Gastroesophageal sphincter (tissue), 4 donors: ENCODE data around the gene SH3PXD2B. TPM values are rescaled to one million over a fixed set of nuclear protein-coding genes. Genes with fewer than 3 reads are reported as not detected.

Experiments used
- ATAC-seq: fragments of 150-250 bp; one replicate; pipeline ENCODE4 v1.9.1; 2016; ENCODE audit warnings: mild to moderate bottlenecking, moderate library complexity
- H3K27ac ChIP-seq, 4 donors: fragments of 200-600 bp; sonication (generic) in 3 of 4; 1 replicate in 3 of 4; 2 replicates in 1 of 4; pipeline ENCODE4 v1.5.1; 2016 to 2019
- H3K27me3 ChIP-seq: fragments of 200-600 bp; sonication (generic); one replicate; pipeline ENCODE4 v1.5.1; 2019
- H3K36me3 ChIP-seq, 2 donors: fragments of 200-600 bp; sonication (generic); one replicate each; pipeline ENCODE4 v1.5.1; 2019; ENCODE audit warnings: control low read depth in 1 of 2
- H3K4me1 ChIP-seq, 3 donors: fragments of 200-600 bp; sonication (generic); 1 replicate in 2 of 3; 2 replicates in 1 of 3; pipeline ENCODE4 v1.5.1; 2016 to 2019; ENCODE audit warnings: control low read depth in 2 of 3
- H3K4me3 ChIP-seq, 2 donors: fragments of 200-600 bp; sonication (generic); one replicate each; pipeline ENCODE4 v1.5.1; 2019; ENCODE audit warnings: mild to moderate bottlenecking in 1 of 2, moderate library complexity in 1 of 2
- H3K9me3 ChIP-seq, 3 donors: fragments of 200-600 bp; sonication (generic); one replicate each; pipeline ENCODE4 v1.5.1; 2017 to 2019; ENCODE audit warnings: control low read depth in 2 of 3
- CTCF ChIP-seq, 4 experiments: fragments of 200-600 bp in 2 of 4; fragments of 450-650 bp in 2 of 4; sonication (generic) in 1 of 4; IDR thresholded peaks; one replicate each; pipeline ENCODE4 v1.5.1; 2017 to 2019; ENCODE audit warnings: antibody characterized with exemption in 4 of 4, mild to moderate bottlenecking in 2 of 4, moderate library complexity in 2 of 4
- EP300 ChIP-seq: sonication (generic); formaldehyde crosslinking; IDR thresholded peaks from one replicate; pipeline ENCODE4 v1.6.1; 2017; ENCODE audit warnings: antibody characterized with exemption, mild to moderate bottlenecking
- POLR2A ChIP-seq, 2 donors: fragments of 450-650 bp; IDR thresholded peaks; one replicate each; pipeline ENCODE4 v1.6.1; 2017; ENCODE audit warnings: antibody characterized with exemption in 2 of 2, mild to moderate bottlenecking in 2 of 2, moderate library complexity in 1 of 2
- POLR2AphosphoS5 ChIP-seq: sonication (generic); formaldehyde crosslinking; IDR thresholded peaks from one replicate; pipeline ENCODE4 v1.6.1; 2017; ENCODE audit warnings: antibody characterized with exemption
- WGBS, 2 donors: methylation state at CpG; one replicate each; pipeline ENCODE4 v1.1.5; 2018; ENCODE audit warnings: low coverage in 1 of 2; 5-methylcytosine and 5-hydroxymethylcytosine counted together
- total RNA-seq, 4 donors: library from RNA; depleted of rRNA; stranded (reverse); fragments of >200 nt; gene quantifications; one replicate each; pipeline ENCODE4 v1.1.0, GENCODE V29; 2016

The SH3PXD2B gene
- total RNA-seq, 4 donors from 2014 or later = 40.2 to 80.9 (median 56.0) TPM

- Histone ChIP-seq H3K4me3 (no peak overlapping the region), H3K4me1 (peaks cover 13 to 96% (median 45%) of the 10 kb centered on the region in 3 donors), H3K36me3 (peaks cover 0 to 20% of the 10 kb centered on the region in 2 donors), H3K9me3 (no peaks in the 10 kb centered on the region), H3K27me3 (no peaks in the 10 kb centered on the region), H3K27ac (peak overlapping the region; percentile 14 to 84 (median 82))
- 61 to 67% methylated on average over 1 to 7 of the region's 8 CpGs for WGBS, 2 donors
- ATAC-seq = no peak
- TF ChIP-seq EP300 = no peak
- no peak for TF ChIP-seq POLR2AphosphoS5
- TF ChIP-seq CTCF (IDR thresholded peaks at IDR 0.05) = no peak
- TF ChIP-seq POLR2A (IDR thresholded peaks at IDR 0.05) = no peak
Measured at GRCh38 chr5:172444626-172445365, 9.5 kb downstream of the SH3PXD2B start.

GRCh38 chr5:172444110-172444510 is 10.2 kb downstream of the SH3PXD2B start:
- Histone ChIP-seq H3K27ac (peak overlapping the region; percentile 60 to 84 (median 82)), H3K27me3 (no peaks in the 10 kb centered on the region), H3K36me3 (peaks cover 0 to 26% of the 10 kb centered on the region in 2 donors), H3K4me3 (no peak overlapping the region), H3K9me3 (no peaks in the 10 kb centered on the region), H3K4me1 (peaks cover 13 to 96% (median 45%) of the 10 kb centered on the region in 3 donors)
- ATAC-seq = peak; percentile 33
- TF ChIP-seq CTCF (IDR thresholded peaks at IDR 0.05) = no peak
- TF ChIP-seq POLR2AphosphoS5 = peak; percentile 85
- WGBS, 2 donors = 64% methylated on average over 4 of the region's 4 CpGs; no CpG with 5 or more reads in 1 of the 2 donors

- Histone ChIP-seq H3K27me3 (no peaks in the 10 kb centered on the region), H3K27ac (peak overlapping the region; percentile 60 to 84 (median 82))
- TF ChIP-seq POLR2A (IDR thresholded peaks at IDR 0.05) (no peak), EP300 (peak; percentile 42), POLR2AphosphoS5 (peak; percentile 99)
Measured at GRCh38 chr5:172443441-172444109, 10.8 kb downstream of the SH3PXD2B start.

GRCh38 chr5:172442592-172442991 is 11.7 kb downstream of the SH3PXD2B start:
- Histone ChIP-seq H3K4me1 (peaks cover 18 to 96% (median 50%) of the 10 kb centered on the region in 3 donors), H3K36me3 (peaks cover 0 to 15% of the 10 kb centered on the region in 2 donors), H3K4me3 (no peak overlapping the region), H3K27ac (peak overlapping the region in 3 of 4 donors; percentile 81 to 84 (median 82)), H3K9me3 (no peaks in the 10 kb centered on the region), H3K27me3 (no peaks in the 10 kb centered on the region)
- 60 to 75% methylated on average over 2 of the region's 2 CpGs for WGBS, 2 donors
- TF ChIP-seq POLR2A (IDR thresholded peaks at IDR 0.05) = no peak
- ATAC-seq = no peak

More at GRCh38 chr5:172443441-172444109, 10.8 kb downstream of the SH3PXD2B start:
- ATAC-seq = peak; percentile 84
- Histone ChIP-seq H3K4me3 (no peak overlapping the region), H3K4me1 (peaks cover 13 to 96% (median 45%) of the 10 kb centered on the region in 3 donors), H3K36me3 (peaks cover 0 to 22% of the 10 kb centered on the region in 2 donors), H3K9me3 (no peaks in the 10 kb centered on the region)
- 12 to 17% methylated on average over 2 to 10 of the region's 10 CpGs for WGBS, 2 donors

GRCh38 chr5:172441262-172441751 is 13.0 kb downstream of the SH3PXD2B start:
- ATAC-seq = no peak
- Histone ChIP-seq H3K9me3 (no peaks in the 10 kb centered on the region), H3K4me1 (peaks cover 16 to 96% (median 44%) of the 10 kb centered on the region in 3 donors), H3K27ac (peak overlapping the region in 2 of 4 donors; percentile 80 to 82), H3K36me3 (peaks cover 0 to 15% of the 10 kb centered on the region in 2 donors), H3K4me3 (no peak overlapping the region), H3K27me3 (no peaks in the 10 kb centered on the region)
- TF ChIP-seq CTCF (IDR thresholded peaks at IDR 0.05) (no peak), EP300 (no peak), POLR2AphosphoS5 (no peak)
- WGBS, 2 donors = 80 to 91% methylated on average over 4 to 9 of the region's 14 CpGs
